ENCODE data around the gene SYT2.

Gene SYT2

GRCh38 chr1:202692959-202693555 is 17.2 kb downstream of the SYT2 start:
- Histone ChIP-seq H3K4me3 (ENCODE audit: low read depth in 1 of 2, low read length in 2 of 2) (no peak overlapping the region), H2AFZ (ENCODE audit: low read depth, low read length) (no peak overlapping the region), H3K27ac (ENCODE audit: low read length) (no peak overlapping the region), H3K4me1 (ENCODE audit: insufficient read depth, low read length) (no peaks in the 10 kb centered on the region), H3K9me3 (ENCODE audit: insufficient read depth, low read length, severe bottlenecking) (no peaks in the 10 kb centered on the region), H3K79me2 (ENCODE audit: insufficient read depth, low read length) (no peaks in the 10 kb centered on the region), H3K36me3 (ENCODE audit: insufficient read depth, low read length) (no peaks in the 10 kb centered on the region), H4K20me1 (ENCODE audit: insufficient read depth, low read length) (peaks cover 14% of the 10 kb centered on the region), H3K9ac (ENCODE audit: low read depth, low read length) (no peak overlapping the region), H3K4me2 (ENCODE audit: insufficient read depth, low read length) (no peak overlapping the region), H3K27me3 (ENCODE audit: insufficient read depth, low read length, poor library complexity) (no peaks in the 10 kb centered on the region)
- ATAC-seq (ENCODE audit: insufficient read depth, low read depth) (peak; percentile 92), DNase-seq (peak; percentile 76)
- TF ChIP-seq CTCF (IDR thresholded peaks at IDR 0.05; ENCODE audit: borderline replicate concordance, extremely low read depth, low read length, poor library complexity, severe bottlenecking), result peak; percentile 59
- no peak for TF ChIP-seq EZH2 (IDR thresholded peaks at IDR 0.05; ENCODE audit: borderline replicate concordance, low read depth, low read length, severe bottlenecking)

- no peak for TF ChIP-seq CTCF (IDR thresholded peaks at IDR 0.05; ENCODE audit: borderline replicate concordance, extremely low read depth, low read length, poor library complexity, severe bottlenecking)
- no peak for TF ChIP-seq EZH2 (IDR thresholded peaks at IDR 0.05; ENCODE audit: borderline replicate concordance, low read depth, low read length, severe bottlenecking)
- H4K20me1 ChIP-seq (ENCODE audit: insufficient read depth, low read length), result peaks cover 10% of the 10 kb centered on the region
- H3K27ac ChIP-seq (ENCODE audit: low read length), result no peak overlapping the region
These were observed 18.4 kb downstream of the SYT2 start for GRCh38 chr1:202691816-202692215.

GRCh38 chr1:202689493-202690342 is 20.5 kb downstream of the SYT2 start:
- Histone ChIP-seq H3K4me1 (ENCODE audit: insufficient read depth, low read length) (no peaks in the 10 kb centered on the region), H3K4me3 (ENCODE audit: low read depth in 1 of 2, low read length in 2 of 2) (no peak overlapping the region), H3K79me2 (ENCODE audit: insufficient read depth, low read length) (no peaks in the 10 kb centered on the region), H3K27me3 (ENCODE audit: insufficient read depth, low read length, poor library complexity) (peaks cover 4% of the 10 kb centered on the region), H3K36me3 (ENCODE audit: insufficient read depth, low read length) (no peaks in the 10 kb centered on the region), H3K4me2 (ENCODE audit: insufficient read depth, low read length) (no peak overlapping the region), H3K9me3 (ENCODE audit: insufficient read depth, low read length, severe bottlenecking) (no peaks in the 10 kb centered on the region), H2AFZ (ENCODE audit: low read depth, low read length) (no peak overlapping the region), H3K27ac (ENCODE audit: low read length) (no peak overlapping the region), H3K9ac (ENCODE audit: low read depth, low read length) (no peak overlapping the region), H4K20me1 (ENCODE audit: insufficient read depth, low read length) (peaks cover 10% of the 10 kb centered on the region; the same call in 1 of the 2 replicates)
- ATAC-seq (ENCODE audit: insufficient read depth, low read depth) (no peak), DNase-seq (no peak)
- no peak for TF ChIP-seq EZH2 (IDR thresholded peaks at IDR 0.05; ENCODE audit: borderline replicate concordance, low read depth, low read length, severe bottlenecking)
- TF ChIP-seq CTCF (IDR thresholded peaks at IDR 0.05; ENCODE audit: borderline replicate concordance, extremely low read depth, low read length, poor library complexity, severe bottlenecking), result no peak

More at GRCh38 chr1:202691816-202692215, 18.4 kb downstream of the SYT2 start:
- Histone ChIP-seq H3K9me3 (ENCODE audit: insufficient read depth, low read length, severe bottlenecking) (no peaks in the 10 kb centered on the region), H3K79me2 (ENCODE audit: insufficient read depth, low read length) (no peaks in the 10 kb centered on the region), H3K36me3 (ENCODE audit: insufficient read depth, low read length) (no peaks in the 10 kb centered on the region), H3K4me2 (ENCODE audit: insufficient read depth, low read length) (no peak overlapping the region), H3K9ac (ENCODE audit: low read depth, low read length) (no peak overlapping the region), H3K27me3 (ENCODE audit: insufficient read depth, low read length, poor library complexity) (no peaks in the 10 kb centered on the region), H3K4me1 (ENCODE audit: insufficient read depth, low read length) (no peaks in the 10 kb centered on the region), H2AFZ (ENCODE audit: low read depth, low read length) (no peak overlapping the region), H3K4me3 (ENCODE audit: low read depth in 1 of 2, low read length in 2 of 2) (no peak overlapping the region)
- no peak for DNase-seq
- no peak for ATAC-seq (ENCODE audit: insufficient read depth, low read depth)

Measured in DND-41 (cell line).